Adipose tissue (tissue), 3 donors: ENCODE data around the gene ARHGEF17. TPM values are rescaled to one million over a fixed set of nuclear protein-coding genes. Genes with fewer than 3 reads are reported as not detected.

Experiments
- H3K27ac ChIP-seq: one replicate; pipeline ENCODE4 v1.5.1; 2013; ENCODE audit warnings: low read depth, low read length
- WGBS, 3 donors: extraction: QIAGEN DNeasy Blood & Tissue Kit; methylation state at CpG; one replicate each; pipeline ENCODE4 v1.1.7; 2013; 5-methylcytosine and 5-hydroxymethylcytosine counted together
- polyA plus RNA-seq, 3 donors: library from polyadenylated mRNA; stranded (reverse); fragments of 200-250 nt; gene quantifications; one replicate each; pipeline ENCODE4 v1.2.3, GENCODE V29; 2013
- donor health status: healthy with polysubstance abuse.
- donor health status: Bipolar disorder and iron deficiency.
- donor health status: healthy.

Gene ARHGEF17
- polyA plus RNA-seq, 3 donors = 11.1 to 35.5 (median 31.2) TPM

- 93 to 98% (median 95%) methylated on average over 4 of the region's 4 CpGs for WGBS, 3 donors
- no peak overlapping the region for H3K27ac ChIP-seq
Observed at GRCh38 chr11:73380897-73381410, 72.9 kb downstream of the ARHGEF17 start.

- no peak overlapping the region for H3K27ac ChIP-seq
- WGBS, 3 donors = 53 to 84% (median 67%) methylated on average over 6 of the region's 6 CpGs
Observed at GRCh38 chr11:73381589-73381988, 73.5 kb downstream of the ARHGEF17 start.

- no peak overlapping the region for H3K27ac ChIP-seq
- 92 to 95% (median 94%) methylated on average over 7 of the region's 7 CpGs for WGBS, 3 donors
Observed at GRCh38 chr11:73382183-73382582, 74.1 kb downstream of the ARHGEF17 start.

GRCh38 chr11:73382747-73383146, 74.7 kb downstream of the ARHGEF17 start:
- no peak overlapping the region for H3K27ac ChIP-seq
- 62 to 68% (median 66%) methylated on average over 3 of the region's 3 CpGs for WGBS, 3 donors

DNA sequence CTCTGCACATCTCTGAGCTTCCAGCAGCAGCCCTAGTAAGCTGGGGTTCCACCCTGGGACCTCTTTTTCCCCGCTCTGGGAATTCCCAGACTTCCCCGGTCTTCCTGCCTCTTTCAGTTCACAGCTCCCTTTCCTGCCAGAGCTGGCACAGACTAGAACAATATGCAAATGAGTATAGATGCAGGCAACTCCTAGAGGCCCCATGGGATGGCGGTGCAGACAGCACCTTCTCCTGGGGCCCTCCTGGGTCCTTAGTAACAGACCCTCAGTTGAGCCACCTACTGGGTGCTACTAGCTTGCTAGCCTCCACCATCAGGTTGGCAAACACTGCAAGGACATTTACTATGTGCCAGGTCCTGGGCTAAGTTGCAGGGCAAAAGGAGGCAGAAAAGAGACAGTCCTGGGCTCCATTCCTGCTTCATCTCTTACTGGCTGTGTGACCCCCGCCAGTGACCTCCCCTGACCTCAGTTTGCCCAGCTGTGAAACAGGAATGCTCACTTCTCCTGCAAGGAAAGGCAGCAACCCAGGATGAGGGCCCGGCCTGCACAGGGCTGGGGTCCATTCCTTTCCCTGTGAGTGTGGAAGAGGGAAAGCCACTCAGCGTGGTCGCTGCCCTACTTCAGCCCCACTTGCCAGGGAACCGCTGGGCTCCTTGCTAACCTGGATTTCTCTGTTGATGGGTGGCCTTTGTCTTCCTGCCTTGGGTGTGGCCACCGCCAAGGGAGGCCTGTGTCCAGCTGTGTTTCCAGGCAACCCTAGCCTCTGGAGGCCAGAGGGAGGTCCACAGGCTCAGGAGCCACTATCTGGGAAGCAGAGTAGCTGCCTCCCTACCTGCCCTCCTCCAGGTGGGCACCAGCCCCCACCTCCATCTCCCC, 75.4 kb downstream of the ARHGEF17 start:
- 60 to 86% (median 63%) methylated on average over 9 of the region's 9 CpGs for WGBS, 3 donors
- H3K27ac ChIP-seq = no peak overlapping the region

DNA sequence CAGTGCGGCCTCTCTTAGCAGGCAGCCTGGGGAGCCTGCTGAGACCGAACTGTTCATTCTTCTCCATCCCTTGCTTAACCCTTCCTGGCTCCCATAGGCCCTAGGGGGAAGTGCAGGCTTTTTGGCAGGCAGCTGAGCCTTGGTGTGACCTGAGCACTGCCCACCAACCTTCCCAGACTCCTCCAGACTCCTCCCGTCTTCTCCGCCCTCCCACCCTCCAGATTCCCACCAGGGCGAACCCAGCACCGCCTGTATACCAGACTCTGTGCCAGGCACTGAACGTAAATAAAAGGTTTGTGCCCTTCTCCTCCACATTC, 76.0 kb downstream of the ARHGEF17 start:
- WGBS, 3 donors = 72 to 97% (median 76%) methylated on average over 7 of the region's 7 CpGs
- no peak overlapping the region for H3K27ac ChIP-seq

DNA sequence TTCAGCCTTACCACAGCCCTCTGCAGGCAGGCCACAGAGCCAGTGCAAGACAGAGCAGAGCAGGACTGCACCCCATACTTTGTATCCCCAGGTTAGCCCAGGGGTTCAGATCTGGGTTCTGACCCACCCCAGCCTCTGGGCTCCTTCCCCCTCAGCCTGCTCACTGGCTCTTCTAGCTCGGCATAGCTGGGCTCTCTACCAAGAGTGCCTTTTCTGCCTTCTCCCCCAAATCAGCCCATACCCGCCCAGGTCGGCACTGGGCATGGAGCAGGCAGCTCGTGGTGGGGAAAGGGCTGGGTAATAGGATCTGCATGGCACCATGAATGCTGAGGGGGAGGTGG, 76.4 kb downstream of the ARHGEF17 start:
- WGBS, 3 donors = 51 to 84% (median 56%) methylated on average over 4 of the region's 4 CpGs
- no peak overlapping the region for H3K27ac ChIP-seq

DNA sequence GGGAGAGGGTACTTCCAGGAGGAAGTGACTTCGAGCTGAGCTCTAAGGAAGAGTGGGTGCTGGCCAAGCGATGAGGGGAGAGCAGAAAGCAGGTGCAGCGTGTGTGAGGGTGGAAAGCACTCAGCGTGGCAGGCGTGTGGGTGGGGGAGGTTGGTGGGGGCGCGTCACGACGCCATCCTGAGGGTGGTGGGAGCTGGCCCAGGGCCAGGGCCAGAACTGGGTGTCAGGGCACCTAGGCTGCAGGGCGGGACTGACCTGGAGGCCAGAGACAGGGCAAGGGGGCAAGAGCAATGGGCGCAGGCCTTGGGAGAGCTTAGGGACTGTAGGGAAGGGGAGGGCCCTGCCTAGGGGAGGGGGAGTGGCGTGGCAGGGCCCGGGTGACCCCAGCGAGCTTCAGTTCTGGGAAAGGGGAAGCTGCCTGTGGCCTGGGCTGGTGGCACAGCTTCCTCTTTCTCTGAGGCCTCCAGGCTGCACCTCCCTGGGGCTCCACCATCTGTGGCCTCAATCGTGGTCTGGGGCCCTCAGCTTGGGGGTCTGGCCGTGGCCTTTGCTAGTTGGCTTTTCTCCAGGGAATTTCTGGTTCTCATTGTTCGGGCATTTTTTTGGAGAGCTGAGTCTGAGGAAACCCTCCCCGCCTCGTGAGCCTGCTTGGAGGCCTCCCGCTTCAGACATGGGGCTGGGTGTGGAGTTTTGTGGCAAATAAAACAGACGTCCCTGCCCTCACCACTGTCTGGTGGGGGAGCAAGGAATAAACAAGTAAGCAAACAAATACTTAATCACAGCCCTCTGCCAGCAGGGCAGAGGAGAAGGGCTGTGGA, 77.0 kb downstream of the ARHGEF17 start:
- H3K27ac ChIP-seq = peak overlapping the region; percentile 68
- WGBS, 3 donors = 34 to 61% (median 44%) methylated on average over 20 to 21 of the region's 21 CpGs

DNA sequence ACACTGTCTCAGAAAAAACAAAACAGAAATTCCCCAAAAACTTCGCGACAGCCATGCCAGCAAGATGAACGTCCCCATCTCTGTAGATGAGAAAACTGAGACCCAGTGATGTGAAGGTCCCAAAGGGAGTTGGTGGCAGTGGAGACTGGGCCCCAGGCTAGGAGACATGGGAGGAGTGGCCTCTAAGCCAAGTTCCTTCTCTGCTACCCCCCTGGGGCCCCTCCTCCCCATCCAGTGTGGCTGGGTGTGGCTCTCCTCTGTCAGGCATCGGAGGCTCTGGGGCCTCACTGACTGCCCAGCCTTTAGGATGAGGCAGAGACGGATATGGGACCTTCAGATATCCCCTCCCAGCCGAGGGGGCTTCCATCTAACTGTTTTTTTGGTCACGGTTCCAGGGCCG, 77.9 kb downstream of the ARHGEF17 start:
- peak overlapping the region; percentile 68 for H3K27ac ChIP-seq
- WGBS, 3 donors = 61 to 90% (median 74%) methylated on average over 8 of the region's 8 CpGs

DNA sequence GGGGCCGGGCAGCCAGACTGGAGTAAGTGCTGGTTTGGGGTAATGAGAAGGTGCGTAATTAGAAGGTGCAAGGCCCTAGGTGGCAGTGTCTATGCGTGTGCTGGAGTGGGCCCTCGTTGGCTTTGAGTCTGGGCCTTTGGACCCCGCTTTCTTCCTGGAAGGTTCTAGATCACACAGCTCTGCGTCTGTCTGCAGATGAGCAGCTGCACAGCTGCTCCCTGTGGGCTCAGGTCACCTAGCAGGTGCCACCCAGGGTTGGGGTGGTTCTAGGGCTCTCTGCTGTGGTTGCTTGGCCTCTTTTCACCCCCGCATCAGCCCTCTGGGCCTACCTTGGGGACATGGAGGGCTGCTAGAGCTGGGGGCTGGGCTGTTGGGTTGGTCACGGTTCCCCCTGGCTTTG, 78.5 kb downstream of the ARHGEF17 start:
- no peak overlapping the region for H3K27ac ChIP-seq
- 92 to 94% (median 93%) methylated on average over 8 of the region's 8 CpGs for WGBS, 3 donors

DNA sequence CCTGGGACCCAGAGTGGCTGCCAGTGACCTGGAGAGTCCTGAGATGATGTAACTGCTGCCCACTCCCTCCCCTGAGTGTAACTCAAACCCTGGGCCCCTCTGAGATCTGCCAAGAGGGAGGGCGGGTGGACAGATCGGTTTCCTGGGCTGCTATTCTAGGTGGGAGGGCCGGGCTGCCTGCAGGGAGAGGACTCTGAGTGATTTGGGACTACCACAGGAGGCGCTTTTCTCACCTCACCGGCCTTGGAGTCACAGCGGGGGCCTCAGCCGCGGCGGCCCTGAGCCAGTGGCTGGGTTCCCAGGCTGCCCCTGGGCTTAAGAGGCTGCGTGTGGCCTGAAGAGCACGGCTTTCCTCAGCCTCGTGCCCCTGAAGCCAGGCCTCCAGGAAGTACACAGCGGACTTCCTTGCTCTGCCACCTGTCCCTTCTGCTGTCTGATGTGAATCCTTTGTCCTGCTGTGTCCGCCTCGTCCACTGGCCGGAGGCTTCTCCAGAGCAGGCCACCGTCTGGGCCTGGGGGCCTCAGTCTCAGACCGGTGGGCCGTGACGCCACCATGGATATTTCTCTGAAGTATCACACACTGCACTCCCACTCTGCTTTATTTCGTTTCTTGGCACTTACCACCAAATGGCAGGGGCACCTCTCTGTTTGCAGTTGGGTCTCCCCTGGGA, 79.7 kb downstream of the ARHGEF17 start:
- peak overlapping the region; percentile 81 for H3K27ac ChIP-seq
- WGBS, 3 donors = 76 to 81% (median 80%) methylated on average over 21 of the region's 21 CpGs

DNA sequence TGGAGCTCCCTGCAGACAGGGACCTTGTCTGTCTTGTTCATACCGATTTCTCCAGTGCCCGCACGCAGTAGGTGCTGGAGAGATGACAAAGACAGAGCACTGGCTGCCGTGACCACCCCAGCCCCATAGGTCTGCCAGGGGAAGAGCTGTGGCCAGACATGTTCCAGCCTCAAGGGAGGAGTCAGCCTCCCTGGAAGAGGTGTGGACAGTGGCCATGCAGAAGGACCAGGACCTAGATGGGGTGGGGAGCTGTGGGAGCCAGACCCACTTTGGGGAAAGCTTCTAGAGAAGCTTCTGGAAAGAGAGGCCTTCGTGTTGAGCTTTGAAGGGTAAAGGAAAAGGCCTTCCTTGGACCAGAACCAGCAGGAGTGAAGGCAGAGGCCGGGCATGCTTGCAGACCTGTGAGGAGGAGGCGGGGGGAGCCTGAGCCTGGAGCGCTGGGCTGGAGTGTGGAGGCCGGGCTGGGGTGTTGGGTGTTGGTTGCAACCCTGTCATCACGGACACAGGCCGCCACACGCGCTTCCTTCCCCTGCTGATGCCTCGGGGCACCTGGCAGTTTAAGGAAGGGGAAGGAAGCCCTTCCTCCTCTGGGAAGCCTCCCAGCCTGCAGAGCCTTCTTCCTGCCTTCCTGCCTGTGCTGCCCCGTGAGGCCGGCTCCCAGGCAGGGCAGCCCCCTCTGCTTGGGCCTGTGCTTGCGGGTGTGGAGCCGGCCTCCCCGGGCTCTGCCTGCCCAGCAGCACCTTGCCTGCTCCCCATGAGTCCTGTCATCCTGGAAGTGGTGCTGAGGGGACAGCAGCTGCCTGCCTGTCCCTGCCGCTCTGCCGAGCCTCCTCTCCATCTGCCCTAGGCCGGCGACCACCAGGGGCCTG, 80.4 kb downstream of the ARHGEF17 start:
- WGBS, 3 donors = 46 to 79% (median 56%) methylated on average over 23 of the region's 23 CpGs
- H3K27ac ChIP-seq = no peak overlapping the region

- 80 to 88% (median 81%) methylated on average over 6 of the region's 6 CpGs for WGBS, 3 donors
- no peak overlapping the region for H3K27ac ChIP-seq
Observed at GRCh38 chr11:73389134-73389525, 81.1 kb downstream of the ARHGEF17 start.

GRCh38 chr11:73389916-73390315, 81.8 kb downstream of the ARHGEF17 start:
- no peak overlapping the region for H3K27ac ChIP-seq
- 62 to 80% (median 72%) methylated on average over 7 of the region's 7 CpGs for WGBS, 3 donors

DNA sequence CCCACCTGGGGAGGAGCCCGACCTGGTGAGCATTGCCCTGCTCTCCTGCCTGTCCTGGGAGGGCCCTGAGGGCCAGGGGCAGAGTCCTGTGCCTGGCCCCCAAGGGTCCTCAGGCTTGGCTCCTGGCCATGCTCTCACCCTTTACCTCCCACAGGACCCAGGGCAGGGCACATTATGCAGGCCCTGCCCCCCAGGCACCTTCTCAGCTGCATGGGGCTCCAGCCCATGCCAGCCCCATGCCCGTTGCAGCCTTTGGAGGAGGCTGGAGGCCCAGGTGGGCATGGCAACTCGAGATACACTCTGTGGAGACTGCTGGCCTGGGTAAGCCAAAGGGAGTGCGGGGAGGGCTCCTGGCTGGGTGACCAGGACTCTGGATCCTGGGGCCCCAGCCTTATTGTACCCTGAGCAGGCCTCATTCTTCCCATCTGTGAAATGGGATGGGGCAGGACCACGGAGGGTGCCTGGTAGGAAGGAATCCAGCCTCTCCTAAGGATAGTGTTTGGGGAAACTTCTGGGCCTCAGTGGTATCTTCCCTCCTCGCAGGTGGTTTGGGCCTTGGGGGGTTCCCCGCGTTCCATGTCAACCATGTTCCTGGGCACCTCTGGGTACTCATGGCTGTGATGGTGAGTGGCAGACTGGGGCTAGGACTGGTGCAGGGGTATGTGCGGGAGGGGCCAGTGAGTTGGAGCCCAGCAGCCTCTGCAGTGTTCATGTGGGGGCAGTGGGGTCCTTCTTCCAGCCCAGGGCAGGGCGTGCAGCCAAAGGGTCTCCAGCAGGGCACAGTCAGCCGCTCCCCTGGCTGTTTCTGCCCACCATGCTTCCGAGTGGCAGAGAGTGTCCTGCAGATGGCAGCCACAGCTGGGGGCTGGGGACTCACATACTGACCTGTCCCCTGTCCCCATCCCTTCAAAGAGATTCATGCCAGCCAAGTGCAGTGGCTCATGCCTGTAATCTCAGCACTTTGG, 82.8 kb downstream of the ARHGEF17 start:
- H3K27ac ChIP-seq = no peak overlapping the region
- 90 to 96% (median 91%) methylated on average over 12 of the region's 12 CpGs for WGBS, 3 donors

- no peak overlapping the region for H3K27ac ChIP-seq
- WGBS, 3 donors = 90 to 95% (median 92%) methylated on average over 10 of the region's 10 CpGs
Observed at GRCh38 chr11:73391665-73392064, 83.6 kb downstream of the ARHGEF17 start.
